Stimulated activated naive CD8-positive, alpha-beta T cell treated with anti-CD3 and anti-CD28 coated beads, Interleukin-15, Interleukin-2, amounts not matched to agents 100 U/mL and 50 U/mL, for 24 hours (primary cell): ENCODE results near the gene BCAS3.
A peak's percentile ranks its signal among the peaks of the same experiment; 100 is the strongest.
"Not testable (repeated sequence)": the region's sequence is repeated elsewhere in the genome, so short reads cannot be mapped to it uniquely, and the experiment has no call there.

Experiments
- ATAC-seq: fragments of 150-1000 bp; cut with Tn5 transposase; one replicate; pipeline ENCODE4 v1.10.0; 2021
- DNase-seq: peaks from one replicate; pipeline ENCODE4 v3.0.0; 2021

BCAS3 gene

DNA sequence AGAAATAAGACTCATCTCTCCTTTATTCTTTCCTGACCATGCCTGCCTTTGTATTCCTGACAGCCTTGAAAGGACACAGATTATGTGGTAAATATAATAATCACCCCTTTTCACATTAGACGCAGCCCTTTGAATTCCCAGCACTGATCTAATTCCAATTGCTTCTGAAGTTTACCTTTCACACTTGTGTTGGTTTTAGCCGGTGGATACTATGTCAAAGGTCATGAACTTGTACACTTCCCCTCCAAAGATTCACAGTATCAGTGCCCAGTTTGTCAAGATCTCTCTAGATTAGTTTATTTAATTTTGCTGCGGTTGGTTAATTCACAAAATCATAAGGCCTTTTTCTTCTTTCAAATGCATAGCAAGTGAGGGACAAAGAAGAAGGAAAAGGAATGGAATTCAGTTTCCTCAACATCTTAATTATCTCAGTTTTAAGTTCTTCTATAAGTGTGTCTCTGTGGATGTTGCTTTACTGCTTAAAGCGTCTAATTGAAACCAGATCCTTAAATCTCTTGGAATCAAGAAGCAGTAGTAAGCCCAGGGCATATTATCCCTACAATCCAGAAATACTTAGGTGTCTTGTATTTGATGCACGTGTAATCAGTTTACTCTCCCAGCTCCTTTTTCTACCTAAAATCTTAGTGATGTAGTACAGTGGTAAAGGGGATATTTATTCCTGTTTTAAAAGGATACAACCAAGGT is 547.7 kb downstream of the BCAS3 start:
- DNase-seq (no peak), ATAC-seq (no peak)

DNA sequence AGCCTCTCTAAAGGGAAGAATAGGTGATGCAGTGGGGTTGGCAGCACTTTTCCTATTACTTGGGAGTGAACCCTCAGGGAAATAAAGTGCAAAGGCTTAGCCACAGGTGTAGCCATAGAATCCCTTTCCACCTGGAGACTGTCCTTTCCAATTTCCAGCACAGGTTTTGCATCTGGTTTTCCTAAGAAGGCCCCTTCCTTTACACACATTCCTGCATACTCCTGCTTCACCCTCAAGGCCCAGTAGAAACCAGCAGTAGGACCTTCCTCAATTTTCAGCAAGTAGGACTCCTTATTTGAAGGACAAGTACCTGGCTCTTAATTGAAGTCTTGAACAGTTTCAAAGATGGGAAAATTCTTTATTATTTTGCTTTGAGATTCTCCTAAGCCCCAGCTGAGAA is 550.2 kb downstream of the BCAS3 start:
- DNase-seq (no peak), ATAC-seq (no peak)

DNA sequence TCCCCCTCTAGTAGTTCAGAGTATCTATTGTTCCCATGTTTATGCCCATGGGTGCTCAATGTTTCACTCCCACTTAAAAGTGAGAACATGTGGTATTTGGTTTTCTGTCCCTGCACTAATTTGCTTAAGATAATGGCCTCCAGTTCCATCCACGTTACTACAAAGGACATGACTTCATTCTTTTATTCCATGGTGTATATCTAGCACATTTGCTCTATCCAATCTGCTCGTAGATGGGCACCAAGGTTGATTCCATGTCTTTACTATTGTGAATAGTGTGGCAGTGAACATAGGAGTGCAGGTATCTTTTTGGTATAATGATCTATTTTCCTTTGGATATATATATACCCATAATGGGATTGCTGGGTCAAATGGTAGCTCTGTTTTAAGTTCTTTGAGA is 552.8 kb downstream of the BCAS3 start:
- no peak for DNase-seq

DNA sequence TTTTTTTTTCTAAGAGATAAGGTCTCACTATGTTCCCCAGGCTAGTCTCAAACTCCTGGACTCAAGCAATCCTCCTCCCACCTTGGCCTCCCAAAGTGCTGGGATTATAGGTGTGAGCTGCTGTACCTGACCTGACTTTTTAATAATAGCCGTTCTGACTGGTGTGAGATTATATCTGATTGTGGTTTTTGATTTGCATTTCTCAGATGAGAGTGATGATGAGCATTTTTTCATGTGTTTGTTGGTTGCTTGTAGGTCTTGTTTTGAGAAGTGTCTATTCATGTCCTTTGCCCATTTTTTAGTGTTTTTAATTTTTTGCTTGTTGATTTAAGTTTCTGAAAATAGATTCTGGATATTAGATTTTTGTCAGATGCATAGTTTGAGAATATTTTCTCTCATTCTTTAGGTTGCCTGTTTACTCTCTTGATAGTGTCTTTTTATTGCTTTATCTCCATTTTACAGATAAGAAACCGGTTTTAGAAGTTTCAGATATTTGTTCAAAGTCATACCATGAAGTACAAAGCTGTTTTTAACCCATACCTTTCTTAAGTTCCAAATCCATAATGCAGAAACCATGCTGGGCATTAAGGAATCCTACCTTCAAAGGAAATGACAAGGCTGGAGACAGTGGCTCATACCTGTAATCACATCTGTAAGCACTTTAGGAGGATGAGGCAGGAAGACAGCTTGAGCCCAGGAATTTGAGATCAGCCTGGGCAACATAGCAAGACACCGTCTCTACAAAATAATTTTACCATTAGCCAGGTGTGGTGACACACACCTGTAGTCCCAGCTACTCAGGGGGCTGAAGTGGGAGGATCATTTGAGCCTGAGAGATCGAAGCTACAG is 553.5 kb downstream of the BCAS3 start:
- ATAC-seq (no peak), DNase-seq (no peak)

More for the DNA sequence above, 552.8 kb downstream of the BCAS3 start:
- no peak for ATAC-seq

DNA sequence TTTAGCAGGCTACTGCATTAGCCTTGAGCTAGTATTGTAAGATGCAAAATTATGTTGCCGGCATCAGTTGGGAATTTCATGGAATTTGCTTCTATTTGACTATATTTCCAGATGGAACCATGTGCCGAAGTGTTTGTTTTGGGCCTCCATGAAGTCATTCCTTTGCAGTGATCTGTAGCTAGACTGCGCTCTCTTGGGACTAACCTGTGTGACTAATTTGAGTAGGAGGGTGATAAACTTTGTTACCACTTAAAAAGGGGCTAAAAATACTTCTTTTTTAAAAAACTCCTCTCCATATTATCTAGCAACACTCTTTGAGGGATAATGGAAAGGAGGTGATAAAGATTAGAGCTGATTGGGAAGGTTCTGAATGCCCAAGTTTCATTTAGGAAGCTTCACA is 555.2 kb downstream of the BCAS3 start:
- ATAC-seq (no peak), DNase-seq (no peak)

DNA sequence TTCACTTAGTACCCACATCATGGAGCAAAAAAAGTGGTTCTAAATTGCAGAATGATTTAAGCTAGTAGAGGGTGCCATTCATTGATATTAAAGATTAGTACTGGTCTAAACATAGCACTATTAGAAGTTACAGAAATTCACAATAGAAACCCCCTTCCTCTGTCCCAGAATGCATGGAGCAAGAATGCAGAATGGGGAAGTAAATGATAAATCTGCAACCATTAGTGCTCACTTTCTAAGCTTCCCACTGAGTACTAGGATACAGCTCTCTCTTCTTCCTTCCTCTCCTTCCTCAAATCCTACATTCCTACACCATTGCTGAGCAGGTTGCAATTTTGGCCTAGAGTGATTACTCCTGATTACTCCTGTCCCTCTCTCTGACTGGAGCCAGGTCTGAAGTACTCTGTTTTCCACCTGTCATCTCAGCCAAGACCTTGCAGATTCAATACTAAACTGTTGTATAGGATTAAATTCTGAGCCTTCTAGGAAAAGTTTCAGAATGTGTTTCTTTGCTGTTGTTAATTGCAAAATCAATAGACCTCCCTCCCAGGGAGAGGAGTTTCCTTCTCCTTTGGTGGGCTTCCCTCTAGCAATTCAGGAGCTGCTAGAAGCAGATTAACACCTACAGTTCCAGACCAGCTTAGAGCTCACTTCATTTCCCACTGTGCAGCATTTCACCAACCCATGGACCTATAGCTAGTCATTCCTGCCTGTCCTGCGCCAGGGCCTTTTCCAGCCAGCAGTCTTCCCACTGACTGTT is 556.5 kb downstream of the BCAS3 start:
- ATAC-seq (no peak), DNase-seq (no peak)

DNA sequence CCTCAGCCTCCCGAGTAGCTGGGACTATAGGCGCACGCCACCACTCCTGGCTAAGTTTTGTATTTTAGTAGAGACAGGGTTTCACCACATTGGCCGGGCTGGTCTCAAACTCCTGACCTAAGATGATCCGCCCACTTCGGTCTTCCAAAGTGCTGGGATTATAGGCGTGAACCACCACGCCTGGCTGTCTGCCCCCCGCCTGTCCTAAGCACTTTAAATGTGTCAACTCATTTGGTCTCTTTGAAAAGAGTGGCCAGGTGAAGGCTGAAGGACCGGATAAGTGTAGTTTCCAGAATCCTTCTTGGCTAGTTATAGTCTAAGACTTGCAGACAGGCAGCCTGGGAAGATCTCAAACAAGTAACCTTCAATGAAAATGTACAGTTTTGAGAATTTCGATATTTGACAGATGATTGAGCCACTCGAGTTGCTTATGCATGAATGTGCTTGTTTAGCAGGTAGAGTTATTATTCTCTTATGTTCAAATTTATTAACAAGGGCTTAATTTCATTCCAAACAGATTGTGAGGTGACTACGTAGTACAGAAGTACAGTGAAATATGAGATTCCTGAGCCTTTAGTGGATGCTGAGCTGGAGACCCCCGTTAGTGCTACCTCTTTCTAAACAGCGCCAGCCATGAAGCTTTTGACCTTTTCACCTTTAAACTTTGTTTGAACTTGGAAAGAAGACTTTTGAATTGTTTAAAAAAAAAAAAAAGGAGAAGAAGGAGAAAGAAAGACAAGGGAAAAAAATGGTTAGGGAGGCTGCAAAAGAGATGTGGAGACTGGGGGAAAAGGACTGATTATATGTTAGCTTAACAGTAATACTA is 557.6 kb downstream of the BCAS3 start:
- DNase-seq: no peak
- ATAC-seq: no peak

DNA sequence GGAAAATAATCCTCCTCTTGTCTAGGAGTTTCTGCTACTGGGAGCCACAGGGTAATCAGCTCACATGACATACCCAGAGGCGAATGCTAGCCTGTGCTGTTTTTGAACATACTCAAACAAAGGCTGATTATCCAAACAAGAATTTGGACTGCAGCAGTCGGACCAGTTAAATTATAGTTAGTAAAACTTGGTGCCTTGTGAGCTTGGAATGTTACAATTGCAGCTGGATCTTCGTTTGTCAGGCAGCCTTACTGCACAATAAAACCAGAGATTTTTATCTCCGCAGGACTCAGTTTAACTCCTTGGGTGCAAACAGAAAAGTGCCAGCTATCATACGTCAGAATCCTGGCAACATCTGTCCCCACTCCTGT is 558.2 kb downstream of the BCAS3 start:
- no peak for DNase-seq
- no peak for ATAC-seq

DNA sequence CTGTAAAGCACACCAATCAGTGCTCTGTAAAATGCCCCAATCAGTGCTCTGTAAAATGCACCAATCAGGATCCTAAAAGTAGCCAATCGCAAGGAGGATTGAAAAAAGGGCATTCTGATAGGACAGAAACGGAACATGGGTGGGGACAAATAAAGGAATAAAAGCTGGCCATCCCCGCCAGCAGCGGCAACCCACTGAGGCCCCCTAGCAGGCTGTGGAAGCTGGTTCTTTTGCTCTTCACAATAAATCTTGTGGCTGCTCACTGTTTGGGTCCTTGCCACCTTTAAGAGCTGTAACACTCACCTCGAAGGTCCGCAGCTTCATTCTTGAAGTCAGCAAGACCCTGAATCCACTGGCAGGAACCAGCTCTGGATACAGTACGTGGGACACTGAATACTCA is 559.6 kb downstream of the BCAS3 start:
- ATAC-seq: no peak
- no peak for DNase-seq

DNA sequence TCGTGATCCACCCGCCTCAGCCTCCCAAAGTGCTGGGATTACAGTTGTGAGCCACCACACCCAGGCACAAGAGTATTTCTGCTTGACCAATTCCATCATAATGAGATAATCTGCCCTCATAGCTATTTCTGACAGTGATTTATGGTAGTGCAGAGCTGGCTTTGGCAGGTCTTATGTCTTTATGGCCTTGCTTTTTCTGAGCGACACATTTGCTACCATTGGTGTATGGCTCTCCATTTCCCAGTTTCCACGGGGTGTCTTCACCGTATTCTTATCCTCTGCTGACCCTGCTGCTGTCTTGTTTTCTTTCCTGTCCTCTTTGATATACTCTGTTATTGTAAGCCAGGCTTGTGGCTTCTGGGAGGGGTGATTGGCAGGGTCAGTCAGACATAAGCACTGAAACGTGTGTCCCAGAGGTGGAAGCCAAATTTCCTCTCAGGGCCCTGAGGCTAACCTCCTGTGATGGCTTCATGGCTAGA is 560.8 kb downstream of the BCAS3 start:
- DNase-seq (no peak), ATAC-seq (no peak)

DNA sequence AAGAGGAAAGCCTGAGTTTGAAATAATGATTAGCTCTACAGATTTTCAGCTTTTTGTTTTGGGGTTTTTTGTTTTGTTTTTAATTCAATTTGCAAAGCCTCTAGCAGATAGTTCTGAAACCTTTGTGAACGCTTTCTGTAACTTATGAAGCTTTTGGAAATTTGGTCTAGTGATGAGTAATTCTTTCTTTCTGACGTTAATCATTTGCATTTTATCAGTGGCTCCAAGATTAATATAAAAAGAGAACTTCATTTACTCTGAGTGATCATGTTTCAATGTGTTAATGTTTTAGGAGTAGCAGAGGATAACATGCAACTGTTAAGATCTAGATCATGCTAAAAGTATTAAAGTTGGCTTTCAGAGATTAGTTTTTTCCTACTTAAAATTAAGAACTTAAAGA is 561.7 kb downstream of the BCAS3 start:
- peak; percentile 36 for ATAC-seq
- DNase-seq: no peak

DNA sequence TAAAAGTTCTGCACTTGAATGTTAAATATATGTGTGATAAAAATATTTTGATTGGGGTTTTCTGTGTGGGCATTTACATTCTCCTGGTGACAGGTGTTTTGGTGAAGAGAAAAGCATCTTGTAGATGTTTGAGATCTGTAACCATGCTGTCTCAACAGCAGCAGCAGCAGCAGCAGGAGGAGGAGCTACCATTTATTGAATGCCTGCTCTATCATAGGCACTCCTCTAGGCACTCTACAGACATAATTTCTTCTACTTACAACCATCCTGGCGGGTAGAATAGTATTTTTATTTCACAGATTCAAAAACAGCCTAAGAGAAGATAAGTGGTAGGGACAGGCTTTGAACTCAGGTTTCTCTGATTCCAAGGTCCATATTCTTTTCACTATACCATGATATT is 562.3 kb downstream of the BCAS3 start:
- DNase-seq: no peak
- ATAC-seq: no peak

DNA sequence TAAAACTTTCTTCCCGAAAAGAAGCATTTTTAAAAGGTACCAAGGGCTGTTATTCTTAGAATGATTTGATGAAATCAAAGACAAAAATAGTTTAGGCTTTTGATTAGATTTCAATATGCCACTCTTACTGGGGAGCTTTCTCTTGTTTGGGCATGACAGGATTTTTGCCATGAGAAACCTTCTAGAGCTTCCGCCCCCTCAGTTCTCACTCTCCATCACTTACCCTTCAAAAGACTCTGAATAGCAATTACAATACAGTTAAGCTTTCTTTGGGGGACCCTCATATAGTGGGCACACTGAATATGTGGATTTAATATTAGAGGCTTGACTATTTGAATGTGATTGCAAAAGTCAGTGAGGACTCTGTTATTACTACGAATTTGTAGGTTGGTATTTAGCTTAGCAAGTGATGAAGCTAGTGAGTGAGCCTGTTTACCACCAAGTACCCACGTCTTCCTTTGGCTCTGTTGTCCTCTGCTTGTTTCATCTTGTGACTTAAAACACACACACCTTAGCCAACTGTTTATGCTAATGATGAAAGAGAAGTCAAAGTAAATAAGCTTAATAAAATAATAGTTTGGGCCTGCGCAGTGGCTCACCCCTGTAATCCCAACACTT is 563.3 kb downstream of the BCAS3 start:
- DNase-seq (no peak), ATAC-seq (no peak)

DNA sequence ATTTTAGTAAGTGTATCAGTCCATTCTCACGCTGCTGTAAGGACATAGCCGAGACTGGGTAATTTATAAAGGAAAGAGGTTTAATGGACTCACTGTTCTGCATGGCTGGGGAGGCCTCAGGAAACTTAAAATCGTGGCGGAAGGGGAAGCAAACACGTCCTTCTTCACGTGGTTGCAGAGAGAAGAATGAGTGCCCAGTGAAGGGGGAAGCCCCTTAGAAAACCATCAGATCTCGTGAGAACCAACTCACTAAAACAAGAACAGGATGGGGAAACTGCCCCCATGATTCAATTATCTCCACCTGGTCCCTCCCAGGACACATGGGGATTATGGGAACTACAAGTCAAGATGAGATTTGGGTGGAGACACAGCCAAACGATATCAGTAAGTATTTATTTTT is 567.3 kb downstream of the BCAS3 start:
- DNase-seq, ATAC-seq: not testable (repeated sequence)

DNA sequence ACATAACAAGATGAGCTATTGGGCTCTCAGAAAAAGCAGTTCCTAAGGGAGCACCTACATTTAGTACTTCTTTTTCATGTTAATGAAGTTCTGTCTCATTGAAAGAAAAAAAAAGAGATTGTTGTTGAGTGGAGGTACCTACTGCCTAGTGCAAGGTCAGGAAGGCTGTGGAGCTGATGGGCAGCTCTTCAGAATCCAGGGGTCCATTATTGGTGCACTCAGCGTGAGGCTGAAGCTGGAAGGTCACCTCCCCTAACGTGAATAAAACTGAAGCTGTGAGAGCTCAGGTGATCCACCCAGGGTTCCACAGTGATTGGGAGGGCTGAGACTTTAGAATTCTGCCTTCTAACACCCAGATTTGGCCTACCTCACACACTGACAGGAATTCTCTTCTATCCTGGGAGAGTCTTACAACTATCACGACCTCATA is 568.1 kb downstream of the BCAS3 start:
- ATAC-seq (no peak), DNase-seq (no peak)

DNA sequence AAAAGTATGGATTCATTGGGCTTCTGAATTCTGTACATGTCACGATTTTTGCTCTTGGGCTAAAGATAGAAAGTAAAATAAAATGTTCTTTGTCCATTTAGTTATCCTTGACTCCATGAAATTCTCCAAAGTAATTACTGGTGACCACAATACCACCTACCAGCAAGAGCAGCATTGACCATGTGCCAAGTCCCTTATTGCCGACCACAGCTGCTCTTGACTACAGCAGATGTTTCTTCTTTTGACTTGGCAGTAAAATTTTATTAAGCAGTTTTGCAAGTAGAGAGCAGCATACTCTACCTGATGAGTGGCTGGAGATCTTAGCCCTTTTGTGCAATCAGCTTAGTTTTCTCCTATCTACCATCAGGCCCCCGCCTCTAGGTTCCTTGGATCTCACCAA is 569.8 kb downstream of the BCAS3 start:
- ATAC-seq (no peak), DNase-seq (no peak)

DNA sequence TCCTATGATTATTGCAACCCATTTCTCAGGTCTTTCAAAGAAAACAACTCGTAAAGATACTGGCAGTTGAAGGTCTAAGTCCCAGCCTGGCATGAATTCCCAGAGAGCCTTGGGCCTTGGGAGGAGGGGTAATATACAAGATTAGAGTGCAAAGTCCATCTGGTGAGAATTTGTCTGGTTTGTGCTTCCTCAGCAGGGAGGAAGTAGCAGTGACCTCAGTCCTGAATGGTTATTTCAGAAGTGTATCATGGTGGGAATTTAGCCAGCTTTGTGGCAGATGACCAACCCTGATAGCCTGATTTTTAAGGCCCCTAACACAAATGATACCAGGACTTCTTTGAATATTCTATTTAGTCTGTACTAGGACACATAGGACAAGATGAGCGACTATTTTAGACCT is 570.7 kb downstream of the BCAS3 start:
- DNase-seq (no peak), ATAC-seq (no peak)

DNA sequence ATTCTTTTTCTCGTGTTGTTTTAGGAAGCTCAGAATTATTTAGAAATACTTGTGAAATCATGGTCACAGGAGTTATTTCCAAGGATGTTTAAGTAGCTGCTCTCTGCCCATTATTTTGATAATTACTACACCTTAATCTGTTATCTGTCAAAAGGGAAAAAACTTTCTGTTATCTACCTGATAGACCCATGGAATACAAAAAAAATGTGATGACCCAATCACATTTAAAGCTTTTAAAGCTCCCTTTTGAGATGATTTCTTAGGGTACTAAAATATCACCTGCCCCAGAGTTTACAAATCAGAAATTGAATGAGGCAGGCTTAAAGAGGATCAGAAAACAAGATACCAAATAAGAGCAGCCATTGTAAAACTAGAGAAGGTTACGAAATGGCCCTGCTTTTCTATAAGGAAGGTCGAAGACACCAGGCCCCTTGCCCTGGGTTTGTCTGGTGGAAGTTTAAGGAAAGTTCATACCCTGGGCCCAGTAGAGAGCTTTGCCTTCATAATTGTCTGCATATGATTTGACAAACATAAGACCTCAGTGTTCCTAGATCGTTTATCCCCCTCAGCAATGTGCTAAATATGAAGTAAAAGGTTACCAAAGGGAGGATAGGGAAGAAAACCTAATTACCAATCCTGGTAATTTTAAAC is 572.1 kb downstream of the BCAS3 start:
- no peak for DNase-seq
- no peak for ATAC-seq

DNA sequence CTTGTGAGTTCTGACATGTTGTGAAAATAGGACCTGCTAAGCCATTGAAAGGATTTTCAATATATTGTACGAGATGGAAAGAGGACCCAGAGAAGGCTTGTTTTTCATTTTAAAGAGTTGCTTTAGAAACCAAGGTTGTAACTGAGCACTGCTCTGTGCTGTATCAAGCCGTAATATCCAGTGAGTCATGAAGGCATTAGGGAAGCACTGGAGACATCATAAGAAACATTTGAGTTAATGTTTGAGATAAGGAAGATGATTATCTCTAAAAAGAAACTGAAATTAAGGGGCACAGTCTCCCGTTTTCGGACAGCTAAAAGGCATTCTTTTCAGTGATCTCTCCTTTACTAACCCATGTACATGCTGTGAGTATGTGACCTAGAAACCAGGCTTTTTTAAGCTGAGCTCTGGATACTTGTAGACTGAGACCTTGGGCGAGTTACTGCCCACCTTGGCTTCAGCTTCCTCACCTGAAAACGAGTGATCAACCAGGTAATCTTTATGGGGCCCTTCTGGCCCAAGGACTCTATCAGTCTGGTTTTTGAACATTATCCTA is 572.8 kb downstream of the BCAS3 start:
- ATAC-seq (no peak), DNase-seq (no peak)
